GM21447 (cell line): ENCODE measurements around the gene KCNQ1.

Experiments used
- ATAC-seq: cut with Tn5 transposase; IDR thresholded peaks from one replicate; pipeline ENCODE4 v1.9.1; 2021; ENCODE audit not compliant: unreplicated experiment

The KCNQ1 gene

GRCh38 chr11:2409611-2410468, 35.0 kb upstream of the KCNQ1 start:
- ATAC-seq, result no peak

GRCh38 chr11:2410616-2411015, 34.2 kb upstream of the KCNQ1 start:
- no peak for ATAC-seq

DNA sequence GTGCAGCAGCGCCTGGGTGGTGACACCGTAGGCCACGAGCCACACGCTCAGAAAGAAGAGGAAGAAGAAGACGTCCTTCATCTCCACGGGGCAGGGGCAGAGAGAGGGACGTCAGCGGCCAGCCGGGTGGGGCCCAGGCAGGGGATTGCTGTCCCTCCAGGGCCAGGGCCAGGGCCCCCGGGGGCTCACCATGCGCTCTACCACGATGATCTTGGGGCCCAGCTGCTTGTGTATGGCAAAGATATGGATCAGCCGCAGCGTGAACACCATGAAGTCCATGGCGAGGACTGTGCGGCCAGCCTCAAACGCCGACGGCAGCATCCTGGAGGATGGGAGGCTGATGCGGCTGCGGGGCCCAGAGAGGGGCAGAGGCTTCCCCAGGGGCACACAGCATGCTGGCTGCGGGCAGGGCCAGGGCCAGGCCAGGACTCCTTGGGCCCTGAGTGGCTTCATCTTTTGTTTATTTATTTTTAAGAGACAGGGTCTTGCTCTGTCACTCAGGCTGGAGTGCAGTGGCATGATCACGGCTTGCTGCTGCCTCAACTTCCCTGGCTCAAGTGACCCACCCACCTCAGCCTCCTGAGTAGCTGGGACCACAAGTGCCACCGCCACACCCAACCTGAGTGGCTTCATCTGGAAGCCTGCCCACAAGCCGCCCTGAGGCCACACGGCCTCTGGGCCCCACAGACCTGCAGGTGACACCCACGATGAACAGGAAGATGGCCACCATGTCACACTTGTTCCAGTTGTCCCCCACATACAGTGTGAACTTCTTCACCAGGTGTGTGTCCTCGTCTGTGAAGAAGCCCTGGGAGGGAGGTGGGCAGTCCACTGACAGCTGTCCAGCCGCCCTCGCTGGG, 33.1 kb upstream of the KCNQ1 start:
- no peak for ATAC-seq

DNA sequence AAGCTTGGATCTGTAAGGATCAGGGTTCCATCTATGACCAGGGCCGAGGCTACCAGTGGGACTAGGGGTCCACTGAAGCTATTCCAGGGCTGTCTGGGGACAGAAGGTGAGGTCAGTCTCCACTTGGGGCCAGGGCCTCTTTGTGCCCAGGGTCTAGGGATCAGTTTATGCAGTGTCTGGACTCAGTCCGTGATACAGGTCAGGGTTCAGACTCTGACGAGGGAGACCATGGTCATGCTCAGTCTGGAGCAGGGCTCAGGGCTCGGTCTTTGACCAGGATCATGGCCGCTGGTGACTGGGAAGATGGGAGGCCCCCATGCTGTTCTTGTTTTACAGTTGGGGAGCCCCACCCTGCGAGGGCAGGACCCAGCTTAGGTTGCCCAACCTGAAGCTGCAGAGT, 32.5 kb upstream of the KCNQ1 start:
- ATAC-seq, result no peak

DNA sequence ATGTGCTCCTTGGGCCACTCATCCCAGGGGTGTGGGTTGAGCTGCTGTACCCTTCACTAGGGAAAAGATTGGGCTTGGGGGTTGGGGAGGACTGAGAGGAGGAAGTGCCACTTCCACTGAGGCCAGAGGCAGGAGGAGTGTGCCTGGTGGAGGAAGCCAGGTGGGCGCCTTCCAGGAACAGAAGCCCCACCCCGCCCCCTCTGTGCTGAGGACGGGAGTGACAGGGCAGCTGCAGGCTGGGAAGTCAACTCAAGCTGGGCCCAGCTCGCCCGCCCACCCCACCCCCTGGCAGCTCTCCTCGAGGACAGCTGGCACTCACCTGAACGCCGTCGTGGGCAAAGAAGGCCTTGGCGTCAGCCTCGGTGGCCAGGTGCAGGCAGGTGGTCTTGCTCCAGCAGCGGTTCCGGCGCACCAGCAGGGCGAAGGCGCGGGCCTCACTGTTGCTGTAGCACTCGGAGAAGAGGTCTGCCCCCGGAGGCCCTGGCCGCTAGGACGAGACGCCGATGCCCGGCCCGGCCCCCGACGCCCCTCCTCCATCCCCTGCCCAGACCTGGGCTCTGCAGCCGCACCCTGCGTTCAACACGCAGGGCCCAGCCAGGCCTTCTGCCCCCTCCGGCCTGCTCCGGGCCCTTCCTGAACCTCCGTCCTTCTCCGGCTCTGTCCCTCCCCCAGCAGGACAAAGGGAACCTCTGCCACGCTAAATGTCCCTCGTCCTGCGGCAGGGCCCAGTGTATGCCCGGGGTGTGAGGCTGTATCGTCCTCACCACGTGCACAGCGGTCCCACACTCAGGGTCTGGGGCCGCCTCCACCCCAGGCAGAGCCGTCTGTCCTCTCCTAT, 30.8 kb upstream of the KCNQ1 start:
- no peak for ATAC-seq

- no peak for ATAC-seq
These were observed 30.2 kb upstream of the KCNQ1 start for GRCh38 chr11:2414616-2415015.

- ATAC-seq, result no peak
These were observed 29.6 kb upstream of the KCNQ1 start for GRCh38 chr11:2415171-2415570.

DNA sequence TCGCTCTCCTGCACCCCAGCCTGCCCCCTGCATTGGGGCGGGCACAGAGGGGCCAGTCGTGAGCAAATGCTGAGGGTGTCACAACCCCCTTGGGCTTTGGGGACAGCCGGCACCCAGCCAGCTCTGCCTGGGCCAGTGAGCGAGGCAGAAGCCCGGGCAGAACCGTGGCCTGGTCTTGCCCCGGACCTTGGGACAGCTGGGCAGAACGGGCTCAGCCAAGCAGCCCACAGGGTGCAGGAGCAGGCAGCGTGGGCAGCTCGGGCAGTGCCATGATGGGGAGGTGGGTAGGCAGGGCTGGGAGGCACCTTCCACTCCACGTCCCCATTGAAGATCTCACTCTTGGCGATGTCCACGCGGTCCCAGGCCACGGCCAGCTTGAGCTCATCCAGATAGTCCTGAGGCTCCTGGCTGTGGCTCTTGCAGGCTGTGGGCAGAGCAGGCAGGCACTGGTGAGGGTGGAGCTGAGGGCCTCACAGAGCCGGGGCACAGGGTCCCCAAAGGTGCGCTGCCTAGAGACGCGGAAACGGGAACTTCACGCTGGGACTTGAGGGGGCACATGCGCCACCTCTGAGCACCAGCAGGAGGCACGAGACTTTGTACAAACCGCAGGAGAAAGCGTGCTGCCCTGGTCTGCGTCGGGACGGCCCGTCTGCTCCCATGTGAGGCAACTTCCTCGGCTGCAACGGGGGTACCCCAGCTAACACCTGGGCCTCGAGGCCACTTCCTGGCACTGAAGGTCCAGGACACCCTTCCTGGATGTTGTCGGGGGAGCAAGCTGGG, 29.0 kb upstream of the KCNQ1 start:
- ATAC-seq, result no peak

GRCh38 chr11:2416765-2417164, 28.0 kb upstream of the KCNQ1 start:
- no peak for ATAC-seq

GRCh38 chr11:2417856-2418692, 26.7 kb upstream of the KCNQ1 start:
- ATAC-seq, result no peak

DNA sequence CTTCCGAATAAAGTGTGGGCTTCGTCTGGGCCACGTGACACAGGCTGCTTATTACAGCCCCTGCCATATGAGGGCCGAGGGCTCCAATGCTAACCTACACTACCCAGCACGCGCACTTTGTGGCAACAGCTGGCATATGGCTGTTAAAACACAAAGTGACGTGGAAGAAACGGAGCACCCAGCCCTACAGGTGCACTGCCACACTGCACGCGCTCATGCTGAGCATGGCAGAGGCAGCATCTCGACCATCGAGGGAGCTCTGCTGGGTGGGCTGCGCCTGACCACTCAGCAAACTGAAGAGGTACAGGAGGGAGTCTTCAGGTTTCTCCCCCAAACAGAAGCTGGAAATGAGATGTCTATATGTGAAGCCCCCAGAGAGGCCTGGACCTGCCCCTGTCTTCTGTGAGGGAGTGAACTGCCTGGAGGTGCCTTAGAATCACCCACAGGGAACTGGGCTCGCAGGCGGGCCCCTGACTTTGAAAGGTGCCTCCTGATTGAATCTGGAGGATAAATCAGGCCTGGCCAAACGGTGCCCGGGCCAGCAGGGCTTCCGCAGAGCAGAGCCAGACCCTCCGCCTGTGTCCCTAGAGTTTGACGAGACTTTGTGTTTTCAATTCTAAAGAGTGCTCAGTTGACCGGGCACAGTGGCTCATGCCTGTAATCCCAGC, 26.0 kb upstream of the KCNQ1 start:
- no peak for ATAC-seq

- ATAC-seq, result no peak
These were observed 24.9 kb upstream of the KCNQ1 start for GRCh38 chr11:2419638-2420501.

DNA sequence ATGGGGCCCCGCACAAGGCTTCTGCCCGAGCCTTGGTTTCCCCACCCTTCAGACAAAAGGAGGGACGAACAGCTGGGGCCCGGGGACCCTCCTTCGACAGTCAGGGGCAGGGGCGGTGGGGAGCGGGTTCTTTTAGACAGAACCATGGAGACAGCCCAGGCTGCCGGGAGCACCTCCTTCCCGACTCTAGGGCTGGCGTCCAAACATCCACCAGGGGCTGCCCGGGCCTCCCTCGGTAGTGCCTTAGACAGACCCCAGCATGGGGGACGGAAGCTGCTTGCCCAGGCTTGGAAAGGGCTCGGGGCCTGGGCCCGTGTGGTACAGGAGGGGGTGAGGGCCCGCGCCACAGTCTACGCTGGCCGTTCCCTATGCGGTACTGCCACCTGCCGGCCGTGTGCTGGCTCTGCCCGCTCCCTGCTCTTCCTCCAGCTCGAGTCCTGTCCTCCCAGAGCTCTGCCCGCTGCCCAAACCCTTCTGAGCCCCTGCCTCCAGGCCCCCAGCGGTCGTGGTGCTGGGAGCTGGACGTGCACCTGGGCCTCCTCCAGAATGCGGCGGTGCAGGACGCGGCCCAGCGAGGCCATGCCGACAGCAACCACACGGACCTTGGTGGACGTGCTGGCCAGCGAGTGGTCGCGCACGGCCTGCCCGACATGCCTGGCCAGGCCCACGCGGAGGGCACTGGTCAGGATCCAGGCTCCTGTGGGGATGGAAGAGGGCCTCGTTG, 24.1 kb upstream of the KCNQ1 start:
- ATAC-seq, result peak; percentile 57

DNA sequence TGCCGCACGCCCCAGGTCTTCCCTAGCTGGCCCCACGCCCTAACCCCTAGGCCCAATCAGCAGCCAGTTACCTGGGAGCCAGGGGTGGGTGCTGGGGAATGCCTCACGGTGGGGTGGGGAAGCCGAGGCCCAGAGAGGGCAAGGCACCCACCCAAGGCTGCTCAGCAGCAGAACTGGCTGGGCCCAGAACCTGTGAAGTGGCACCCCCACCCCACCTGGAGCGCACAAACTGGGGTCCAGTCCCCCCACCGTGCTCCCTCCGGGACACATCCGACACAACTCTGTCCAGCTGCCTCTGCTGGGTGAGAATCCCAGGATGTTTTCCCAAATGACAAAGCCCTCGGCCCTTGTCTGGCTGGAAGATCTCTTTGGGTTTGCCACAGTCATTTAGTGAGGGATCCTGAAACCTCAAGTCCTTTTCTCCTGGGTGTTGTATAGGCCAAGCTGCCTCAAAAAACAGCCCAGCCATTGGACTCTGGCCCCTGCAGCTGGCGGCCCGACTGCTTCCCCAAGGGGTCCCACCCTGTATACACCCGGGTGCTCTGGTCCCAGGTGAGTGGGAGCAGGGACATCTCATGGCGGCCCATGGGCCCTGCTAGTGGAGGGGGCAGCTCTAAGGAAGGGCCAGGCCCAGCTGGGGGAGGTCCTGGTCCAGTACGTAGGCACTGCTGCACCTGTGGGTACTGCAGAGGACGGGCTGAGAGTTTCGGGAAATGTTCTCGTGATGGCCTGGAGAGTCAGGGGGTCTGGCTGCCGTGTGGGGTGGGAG, 23.4 kb upstream of the KCNQ1 start:
- no peak for ATAC-seq

GRCh38 chr11:2421996-2422395, 22.8 kb upstream of the KCNQ1 start:
- no peak for ATAC-seq

- no peak for ATAC-seq
These were observed 22.2 kb upstream of the KCNQ1 start for GRCh38 chr11:2422461-2423156.
